Sigmoid colon (tissue), 7 donors: ENCODE results near the gene PDE4A. TPM values are rescaled to one million over a fixed set of nuclear protein-coding genes. Genes with fewer than 3 reads are reported as not detected.

ENCODE experiments used
- DNase-seq: peaks from one replicate; pipeline ENCODE4 v3.0.0-alpha.2; 2019
- H3K27ac ChIP-seq, 4 donors: fragments of 200-600 bp; sonication (generic); one replicate each; pipeline ENCODE4 v1.5.1; 2016 to 2019; ENCODE audit warnings: mild to moderate bottlenecking in 1 of 4
- H3K27me3 ChIP-seq, 3 donors: fragments of 200-600 bp; sonication (generic); one replicate each; pipeline ENCODE4 v1.5.1; 2019; ENCODE audit warnings: mild to moderate bottlenecking in 1 of 3
- H3K36me3 ChIP-seq, 4 donors: fragments of 200-600 bp; sonication (generic); one replicate each; pipeline ENCODE4 v1.5.1; 2016 to 2019
- H3K4me1 ChIP-seq, 4 donors: fragments of 200-600 bp; sonication (generic); one replicate each; pipeline ENCODE4 v1.5.1; 2017 to 2019
- H3K4me3 ChIP-seq, 4 donors: fragments of 200-600 bp; sonication (generic); one replicate each; pipeline ENCODE4 v1.5.1; 2017 to 2019; ENCODE audit warnings: mild to moderate bottlenecking in 2 of 4, moderate library complexity in 1 of 4
- H3K9me3 ChIP-seq, 4 donors: fragments of 200-600 bp in 3 of 4; sonication (generic) in 3 of 4; one replicate each; pipeline versions ENCODE4 v1.5.1 to v1.6.1; 2013 to 2019
- CTCF ChIP-seq, 4 experiments: fragments of 450-650 bp in 3 of 4; fragments of 200-600 bp in 1 of 4; IDR thresholded peaks; one replicate each; pipeline ENCODE4 v1.5.1; 2016 to 2019; ENCODE audit warnings: antibody characterized with exemption in 4 of 4, mild to moderate bottlenecking in 3 of 4, moderate library complexity in 2 of 4
- EP300 ChIP-seq, 4 donors: sonication (generic); formaldehyde crosslinking; IDR thresholded peaks; one replicate each; pipeline ENCODE4 v1.6.1; 2017; ENCODE audit warnings: antibody characterized with exemption in 4 of 4
- POLR2A ChIP-seq, 2 donors: fragments of 450-650 bp; IDR thresholded peaks; one replicate each; pipeline ENCODE4 v1.6.1; 2016; ENCODE audit warnings: antibody characterized with exemption in 2 of 2, mild to moderate bottlenecking in 2 of 2, moderate library complexity in 2 of 2
- POLR2AphosphoS5 ChIP-seq, 4 donors: sonication (generic); formaldehyde crosslinking; IDR thresholded peaks; one replicate each; pipeline ENCODE4 v1.6.1; 2017; ENCODE audit warnings: antibody characterized with exemption in 4 of 4
- WGBS, 2 donors: extraction: QIAGEN DNeasy Blood & Tissue Kit; methylation state at CpG; one replicate each; pipeline ENCODE4 v1.1.7; 2013; 5-methylcytosine and 5-hydroxymethylcytosine counted together
- intact Hi-C: fragments of 100-400 bp; cut with DNase I; formaldehyde crosslinking; loops from one replicate; pipeline ENCODE4 v1.15.1; 2023
- polyA plus RNA-seq, 3 donors: library from polyadenylated mRNA; stranded (reverse); fragments of 200-250 nt; gene quantifications; one replicate each; pipeline ENCODE4 v1.2.3, GENCODE V29; 2013
- total RNA-seq, 4 donors: library from RNA; depleted of rRNA; stranded (reverse); fragments of >200 nt; gene quantifications; one replicate each; pipeline ENCODE4 v1.1.0, GENCODE V29; 2016
- donor health status: healthy with polysubstance abuse.
- donor health status: Bipolar disorder and iron deficiency.
- donor health status: healthy.

Gene PDE4A
- total and polyA plus RNA-seq, 7 donors = 4.2 to 14.7 (median 7.6) TPM

- H3K27me3 ChIP-seq = peaks cover 51 to 96% (median 85%) of the 10 kb centered on the region in 3 donors
Measured at GRCh38 chr19:10516064-10516385, 95.7 kb downstream of the PDE4A start.

GRCh38 chr19:10516671-10517286, 96.4 kb downstream of the PDE4A start:
- TF ChIP-seq CTCF (IDR thresholded peaks at IDR 0.05) = no peak
- Histone ChIP-seq H3K36me3 (no peaks in the 10 kb centered on the region), H3K27ac (no peak overlapping the region), H3K27me3 (peaks cover 51 to 88% (median 85%) of the 10 kb centered on the region in 3 donors), H3K9me3 (no peaks in the 10 kb centered on the region), H3K4me1 (peaks cover 0 to 35% (median 21%) of the 10 kb centered on the region in 4 donors), H3K4me3 (peak overlapping the region in 3 of 4 donors; percentile 1 to 36 (median 28))
- DNase-seq = no peak
- WGBS, 2 donors = 47 to 50% methylated on average over 10 of the region's 10 CpGs
- intact Hi-C loops = loop anchor here (2.0 kb wide), 1 partner anchor 20 kb away; no protein-coding TSS in a partner anchor

More at GRCh38 chr19:10516064-10516385, 95.7 kb downstream of the PDE4A start:
- no peaks in the 10 kb centered on the region for H3K36me3 ChIP-seq
- H3K27ac ChIP-seq = no peak overlapping the region
- WGBS, 2 donors = 90 to 91% methylated on average over 5 of the region's 5 CpGs
- intact Hi-C loops = loop anchor here (2.0 kb wide), 1 partner anchor 21 kb away; no protein-coding TSS in a partner anchor
- no peak overlapping the region for H3K4me3 ChIP-seq
- no peaks in the 10 kb centered on the region for H3K9me3 ChIP-seq
- TF ChIP-seq POLR2AphosphoS5 (IDR thresholded peaks at IDR 0.05) (no peak), POLR2A (IDR thresholded peaks at IDR 0.05) (no peak), EP300 (IDR thresholded peaks at IDR 0.05) (no peak), CTCF (IDR thresholded peaks at IDR 0.05) (no peak)
- peaks cover 0 to 35% (median 21%) of the 10 kb centered on the region in 4 donors for H3K4me1 ChIP-seq
- DNase-seq = no peak

- H3K9me3 ChIP-seq = no peaks in the 10 kb centered on the region
- no peak within 1 kb of the TSS for H3K27ac ChIP-seq
- WGBS, 2 donors = 1 to 3% methylated on average over 39 of the region's 39 CpGs
- H3K4me3 ChIP-seq = peak within 1 kb of the TSS in 3 of 4 donors; percentile 1 to 36 (median 28)
- intact Hi-C loops = loop anchor here (2.0 kb wide), 1 partner anchor 19 kb away; no protein-coding TSS in a partner anchor
- H3K36me3 ChIP-seq = no peaks in the 10 kb centered on the region
- no peak for DNase-seq
- peaks cover 0 to 35% (median 21%) of the 10 kb centered on the region in 4 donors for H3K4me1 ChIP-seq
- peaks cover 51 to 82% (median 81%) of the 10 kb centered on the region in 3 donors for H3K27me3 ChIP-seq
- no peak for TF ChIP-seq POLR2AphosphoS5 (IDR thresholded peaks at IDR 0.05)
- no peak for TF ChIP-seq EP300 (IDR thresholded peaks at IDR 0.05)
- TF ChIP-seq CTCF (IDR thresholded peaks at IDR 0.05) = no peak
Measured at GRCh38 chr19:10517361-10517759, 97.0 kb downstream of the PDE4A start, which contains the start of gene S1PR5. Gene S1PR5, minus strand, starts transcription at chr19:10517447. Its CDS starts 2,436 bp downstream, at chr19:10515011.

GRCh38 chr19:10517760-10518443, 97.6 kb downstream of the PDE4A start:
- 2% methylated on average over 27 of the region's 27 CpGs for WGBS, 2 donors
- peaks cover 50 to 77% (median 77%) of the 10 kb centered on the region in 3 donors for H3K27me3 ChIP-seq
- no peaks in the 10 kb centered on the region for H3K36me3 ChIP-seq
- H3K4me1 ChIP-seq = peaks cover 0 to 35% (median 21%) of the 10 kb centered on the region in 4 donors
- no peaks in the 10 kb centered on the region for H3K9me3 ChIP-seq
- TF ChIP-seq POLR2A (IDR thresholded peaks at IDR 0.05) (no peak), CTCF (IDR thresholded peaks at IDR 0.05) (no peak), POLR2AphosphoS5 (IDR thresholded peaks at IDR 0.05) (no peak)
- no peak for DNase-seq
- no peak overlapping the region for H3K27ac ChIP-seq
- peak overlapping the region in 3 of 4 donors; percentile 1 to 36 (median 28) for H3K4me3 ChIP-seq
- intact Hi-C loops = loop anchor here (2.0 kb wide), 1 partner anchor 19 kb away; no protein-coding TSS in a partner anchor
